ENCODE data around the gene IL36G.

IL36G gene

DNA sequence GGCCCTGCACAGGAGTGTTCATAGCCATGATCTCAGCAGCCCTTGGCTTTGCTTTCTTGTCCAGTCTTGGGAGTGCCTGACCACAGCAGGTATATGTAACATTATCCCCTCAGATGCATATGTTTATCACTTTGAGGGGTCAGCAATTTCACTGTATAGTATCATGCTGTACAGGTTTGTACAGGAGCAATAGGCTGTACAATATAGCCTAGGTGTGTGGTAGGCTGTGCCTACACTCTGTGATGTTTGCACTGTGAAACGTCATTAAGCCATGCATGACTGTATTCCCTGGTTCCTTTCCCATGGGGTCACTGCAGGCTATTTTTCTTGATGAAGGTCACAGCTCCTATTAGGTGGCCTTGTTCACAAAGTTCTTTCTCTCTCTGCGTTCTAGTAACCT is 4.7 kb upstream of the IL36G start:
- no peak for DNase-seq

DNA sequence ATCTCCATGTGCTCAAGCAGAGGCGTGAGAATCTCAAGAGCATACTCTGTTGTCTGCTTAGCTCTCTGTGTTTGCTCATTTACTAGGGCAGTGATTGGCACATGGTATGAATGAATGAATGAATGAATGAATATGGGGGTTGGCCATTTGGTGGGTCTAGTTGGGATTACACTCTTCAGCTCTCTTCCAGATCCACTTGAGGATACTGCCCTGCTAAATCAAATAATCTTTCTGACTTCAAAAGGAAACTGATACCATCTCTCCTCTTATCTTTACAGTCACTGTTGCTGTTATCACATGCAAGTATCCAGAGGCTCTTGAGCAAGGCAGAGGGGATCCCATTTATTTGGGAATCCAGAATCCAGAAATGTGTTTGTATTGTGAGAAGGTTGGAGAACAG is 1.9 kb downstream of the IL36G start:
- no peak for DNase-seq

DNA sequence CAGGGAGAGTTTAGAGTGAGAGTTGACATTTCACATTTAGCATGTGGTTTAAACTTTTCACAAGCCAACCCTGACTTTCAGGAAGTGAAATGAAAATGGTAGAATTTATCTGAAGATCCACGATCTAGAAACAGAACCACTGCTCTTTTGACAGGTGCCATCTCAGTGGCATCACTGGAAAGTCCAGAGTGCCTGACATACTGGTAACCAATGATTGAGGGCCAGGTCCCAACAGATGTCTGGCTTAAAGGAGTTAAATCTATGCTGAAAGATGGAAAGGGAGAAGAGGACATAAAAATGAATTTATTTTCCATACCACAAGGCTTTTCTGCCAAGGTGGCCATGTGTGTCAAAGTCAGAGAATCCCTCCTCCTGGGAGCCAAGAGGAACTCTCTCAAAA is 2.7 kb downstream of the IL36G start:
- no peak for DNase-seq

DNA sequence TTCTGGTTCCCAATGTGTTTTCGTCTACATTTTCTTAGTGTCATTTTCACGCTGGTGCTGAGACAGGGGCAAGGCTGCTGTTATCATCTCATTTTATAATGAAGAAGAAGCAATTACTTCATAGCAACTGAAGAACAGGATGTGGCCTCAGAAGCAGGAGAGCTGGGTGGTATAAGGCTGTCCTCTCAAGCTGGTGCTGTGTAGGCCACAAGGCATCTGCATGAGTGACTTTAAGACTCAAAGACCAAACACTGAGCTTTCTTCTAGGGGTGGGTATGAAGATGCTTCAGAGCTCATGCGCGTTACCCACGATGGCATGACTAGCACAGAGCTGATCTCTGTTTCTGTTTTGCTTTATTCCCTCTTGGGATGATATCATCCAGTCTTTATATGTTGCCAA is 7.3 kb downstream of the IL36G start:
- peak in 1 of 2 experiments; percentile 16 for DNase-seq

DNA sequence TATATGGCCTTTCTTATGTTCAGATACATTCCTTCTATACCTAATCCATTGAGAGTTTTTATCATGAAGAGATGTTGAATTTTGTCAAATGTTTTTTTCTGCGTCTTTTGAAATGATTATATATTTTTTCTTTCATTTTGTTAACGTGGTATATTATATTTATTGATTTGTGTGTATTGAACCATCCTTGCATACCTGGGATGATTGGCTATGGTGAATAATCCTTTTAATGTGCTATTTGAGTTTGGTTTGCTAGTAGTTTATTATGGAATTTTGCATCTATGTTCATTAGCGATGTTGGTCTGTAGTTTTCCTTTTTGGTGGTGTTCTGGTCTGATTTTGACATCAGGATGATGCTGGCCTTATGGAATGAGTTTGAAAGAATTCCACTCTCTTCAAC is 11.8 kb downstream of the IL36G start:
- no peak for DNase-seq

DNA sequence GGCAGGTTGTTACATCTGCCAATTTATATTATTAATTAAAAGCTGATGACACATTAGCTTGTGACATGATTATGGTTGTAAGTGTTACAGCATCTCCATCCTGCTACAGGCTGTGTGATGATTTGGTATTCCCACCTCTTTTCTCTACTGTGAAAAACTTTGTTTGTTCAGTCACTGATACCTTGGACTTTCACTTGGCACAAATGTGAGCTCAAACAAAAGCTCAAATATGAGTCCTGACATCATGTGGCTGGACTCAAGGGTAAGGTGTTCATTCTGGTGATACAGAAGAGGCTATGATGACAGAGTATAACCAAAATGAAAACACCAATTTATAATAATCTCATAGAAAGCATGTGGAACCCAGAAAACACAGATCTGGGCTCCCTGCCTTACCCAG is 16.0 kb downstream of the IL36G start:
- no peak for DNase-seq

DNA sequence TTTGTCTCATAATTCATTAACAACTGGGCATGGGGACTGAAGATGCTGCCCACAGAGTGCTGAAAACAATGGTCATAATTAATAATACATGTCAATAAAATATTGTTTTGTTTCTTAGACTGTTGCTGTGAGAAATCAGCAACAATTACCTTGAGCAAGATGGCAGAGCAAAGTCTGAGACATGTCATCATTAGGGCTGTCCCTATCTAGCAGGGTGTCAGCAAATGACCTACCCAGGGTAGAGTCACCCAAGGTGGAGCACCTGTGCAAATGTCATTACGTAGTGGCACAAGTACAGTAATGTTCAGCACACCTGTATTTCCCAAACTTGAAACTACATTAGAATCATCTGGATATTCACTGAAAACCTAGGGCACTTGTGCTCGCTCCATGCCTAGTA is 16.8 kb downstream of the IL36G start:
- no peak for DNase-seq

DNA sequence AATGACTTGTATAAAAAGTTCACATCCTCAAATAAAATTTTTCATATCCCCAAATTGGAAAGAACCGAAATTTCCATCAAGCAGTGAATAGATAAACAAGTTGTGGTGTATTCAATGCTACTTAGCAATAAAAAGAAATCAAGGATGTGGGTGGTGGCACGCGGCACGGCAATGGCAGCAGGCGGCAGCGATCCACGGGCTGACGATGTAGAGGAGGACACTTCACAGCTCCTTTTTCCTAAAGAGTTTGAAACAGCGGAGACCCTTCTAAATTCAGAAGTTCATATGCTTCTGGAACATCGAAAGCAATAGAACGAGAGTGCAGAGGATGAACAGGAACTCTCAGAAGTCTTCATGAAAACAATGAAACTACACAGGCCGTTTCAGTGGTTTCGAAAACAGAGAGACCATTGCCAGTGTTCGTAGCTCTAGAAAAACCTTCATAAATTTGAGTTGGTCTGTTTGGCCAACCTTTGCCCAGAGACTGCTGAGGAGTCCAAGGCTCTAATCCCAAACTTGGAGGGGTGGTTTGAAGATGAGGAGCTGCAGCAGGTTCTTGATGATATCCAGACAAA is 17.6 kb downstream of the IL36G start:
- peak in 1 of 2 experiments; percentile 32 for DNase-seq

DNA sequence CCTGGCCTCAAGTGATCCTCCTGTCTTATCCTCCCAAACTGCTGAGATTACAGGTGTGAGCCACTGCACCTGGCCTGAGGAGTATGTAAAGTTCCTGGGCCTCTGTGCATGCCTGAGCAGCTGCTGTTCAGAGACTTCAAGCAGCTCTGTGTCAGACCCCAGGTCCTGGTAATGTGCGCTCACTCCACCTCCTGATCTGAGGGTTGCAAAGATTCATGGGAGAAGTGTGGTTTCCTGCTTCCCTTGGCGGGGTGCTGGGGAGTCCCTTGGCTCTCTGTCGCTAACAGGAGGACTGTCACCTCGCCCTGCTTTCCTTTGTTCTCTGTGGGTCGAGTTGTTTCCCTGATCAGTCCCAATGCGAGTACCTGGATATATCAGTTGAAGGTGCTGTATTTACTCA is 18.8 kb downstream of the IL36G start:
- peak; percentile 39 to 57 for DNase-seq

DNA sequence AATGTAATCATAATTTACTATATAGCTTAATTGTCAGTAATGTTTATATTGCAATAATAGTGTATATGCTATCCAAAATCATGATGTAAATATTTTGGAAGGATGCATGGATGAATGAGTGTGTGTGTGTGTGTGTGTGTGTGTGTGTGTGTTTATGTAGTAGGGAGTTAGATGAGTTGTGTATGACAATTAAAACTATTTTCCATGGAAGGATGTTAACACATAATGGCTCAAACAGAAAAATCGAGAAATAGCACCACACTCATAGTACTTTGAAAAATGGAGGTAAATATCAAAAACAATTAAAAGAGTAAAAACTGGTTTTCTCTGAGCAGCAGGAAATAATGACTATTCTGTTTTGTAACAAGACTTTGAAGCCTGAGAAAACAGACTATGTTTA is 19.3 kb downstream of the IL36G start:
- DNase-seq = no peak

DNA sequence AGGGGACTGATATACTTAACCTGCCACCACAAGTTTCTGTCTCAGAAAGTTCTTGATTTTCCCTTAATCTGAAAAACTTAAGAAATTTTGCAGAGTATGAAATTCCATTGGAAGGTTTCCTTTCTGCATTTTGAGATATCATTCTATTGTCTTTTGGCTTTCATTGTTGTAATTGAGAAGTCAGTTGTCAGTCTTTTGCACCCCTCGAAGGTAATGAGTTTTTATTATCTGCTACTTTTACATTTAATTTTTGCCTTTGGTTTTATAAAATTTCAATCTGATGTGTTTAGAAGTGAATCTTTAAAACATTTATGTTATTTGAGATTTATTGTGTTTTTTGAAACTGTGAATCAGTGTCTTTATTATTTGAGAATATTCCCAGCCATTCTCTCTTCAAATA is 22.6 kb downstream of the IL36G start:
- DNase-seq = no peak

DNA sequence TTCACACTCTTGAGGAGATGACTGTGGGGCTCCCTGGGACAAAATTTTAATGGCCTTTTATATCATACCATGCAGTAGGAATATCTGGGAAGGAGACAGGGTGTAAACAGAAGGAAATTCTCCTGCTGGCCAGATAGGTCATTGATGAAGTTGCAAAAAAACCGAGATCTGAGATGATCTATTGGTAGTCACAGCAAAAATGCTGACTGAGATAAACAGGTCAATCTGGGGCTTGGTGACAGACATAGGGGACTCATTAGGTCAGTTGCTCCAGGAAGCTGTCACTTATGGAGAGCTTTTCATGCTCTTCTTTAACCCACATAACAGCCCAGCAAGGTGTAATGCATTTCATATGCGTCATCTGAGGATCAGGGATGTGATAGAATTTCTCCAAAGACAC is 24.9 kb downstream of the IL36G start:
- DNase-seq = no peak

DNA sequence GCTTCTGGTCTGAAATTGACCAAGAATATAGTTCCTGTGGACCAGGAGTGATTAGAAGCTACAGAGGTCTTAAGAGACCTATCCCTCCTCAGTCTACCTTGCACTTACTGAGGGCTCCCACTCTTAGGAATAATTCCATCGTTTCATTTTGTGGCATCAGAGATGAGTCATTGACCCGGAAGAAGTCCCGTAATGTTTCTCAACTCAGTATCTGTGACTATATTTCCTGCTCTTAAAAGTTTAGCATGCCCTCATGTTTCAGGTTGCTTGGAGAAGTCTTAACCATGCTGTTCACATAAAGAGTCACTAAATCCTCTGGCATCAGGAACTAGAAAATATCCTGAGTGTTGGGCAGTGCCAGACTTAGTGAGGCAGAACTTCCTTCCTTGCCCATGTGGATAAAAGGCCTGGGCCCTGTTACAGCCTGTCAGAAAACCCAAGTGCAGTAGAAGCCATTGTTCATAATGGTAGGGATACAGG is 27.3 kb downstream of the IL36G start, which contains the start of gene IL36A:
Gene IL36A, plus strand, starts transcription at position 430 of the 480 bp plus-strand sequence. CDS start 413 bp downstream, outside the sequence.
- no peak for DNase-seq

DNA sequence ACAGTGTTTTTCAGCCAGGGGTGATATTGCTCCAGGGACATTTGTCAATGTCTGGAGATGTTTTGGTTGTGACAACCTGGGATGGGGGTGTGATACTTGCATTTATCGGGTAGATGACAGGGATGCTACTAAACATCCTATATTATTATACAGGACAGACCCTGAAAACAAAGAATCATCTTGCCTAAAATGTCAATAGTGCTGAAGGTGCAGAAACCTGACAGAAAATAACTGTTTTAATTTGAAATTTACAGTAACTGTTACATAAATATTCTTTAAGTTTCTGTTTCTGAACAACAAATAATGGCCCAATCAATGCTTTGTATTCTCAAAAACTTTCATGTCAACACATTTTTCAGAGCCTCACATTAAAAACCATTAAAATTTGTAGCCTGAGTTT is 29.4 kb downstream of the IL36G start:
- no peak for DNase-seq

DNA sequence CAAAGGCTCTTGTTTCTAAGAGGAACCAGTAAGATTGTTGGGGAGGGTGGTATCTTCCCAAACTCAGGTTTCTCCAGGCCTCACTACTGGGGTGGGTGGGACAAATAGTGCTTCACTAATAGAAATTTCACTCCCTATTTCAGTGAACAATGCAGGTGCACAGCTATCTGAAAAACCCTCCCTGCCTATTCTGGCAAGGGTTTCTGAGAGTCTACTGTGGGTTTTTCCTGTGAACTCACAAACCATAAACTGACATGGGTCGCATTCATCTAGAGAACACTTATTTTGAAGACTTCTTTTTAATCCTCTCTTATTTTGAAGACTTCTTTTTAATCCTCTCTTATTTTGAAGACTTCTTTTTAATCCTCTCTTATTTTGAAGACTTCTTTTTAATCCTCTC is 31.8 kb downstream of the IL36G start:
- no peak for DNase-seq

DNA sequence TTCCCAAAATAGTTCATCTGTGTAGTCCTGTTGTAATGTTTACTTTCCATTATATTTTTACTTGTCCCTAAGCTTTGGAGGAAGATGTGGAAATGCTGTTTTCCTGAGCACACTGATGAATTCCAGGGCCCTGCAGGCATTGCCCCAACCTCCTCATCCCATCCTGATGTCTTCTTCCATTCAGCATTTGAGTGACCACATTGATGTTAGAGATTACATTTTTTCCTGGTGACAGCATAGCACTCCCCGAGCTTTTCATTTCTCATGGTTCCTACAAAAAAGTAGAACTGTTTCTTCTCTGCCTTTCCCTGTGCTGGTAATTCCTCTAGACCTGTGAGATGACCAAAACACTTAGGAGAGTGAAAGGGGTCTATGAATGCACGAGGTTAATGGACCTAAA is 32.3 kb downstream of the IL36G start:
- DNase-seq = no peak

DNA sequence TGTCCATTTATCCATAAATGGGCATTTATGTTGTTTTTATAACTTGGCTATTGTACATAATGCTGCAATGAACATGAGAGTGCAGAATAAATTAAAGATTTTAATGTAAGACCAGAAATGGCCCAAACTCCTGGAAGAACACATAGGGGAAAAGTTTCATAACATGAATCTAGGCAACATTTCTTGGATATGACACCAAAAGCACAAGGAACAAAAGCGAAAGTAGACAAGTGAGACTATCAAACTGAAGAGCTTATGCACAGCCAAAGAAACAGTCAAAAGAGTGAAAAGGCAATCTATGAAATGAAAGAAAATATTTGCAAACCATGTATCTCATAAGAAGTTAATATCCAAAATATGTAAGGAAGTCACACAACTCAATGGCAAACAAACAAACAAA is 33.3 kb downstream of the IL36G start:
- no peak for DNase-seq

DNA sequence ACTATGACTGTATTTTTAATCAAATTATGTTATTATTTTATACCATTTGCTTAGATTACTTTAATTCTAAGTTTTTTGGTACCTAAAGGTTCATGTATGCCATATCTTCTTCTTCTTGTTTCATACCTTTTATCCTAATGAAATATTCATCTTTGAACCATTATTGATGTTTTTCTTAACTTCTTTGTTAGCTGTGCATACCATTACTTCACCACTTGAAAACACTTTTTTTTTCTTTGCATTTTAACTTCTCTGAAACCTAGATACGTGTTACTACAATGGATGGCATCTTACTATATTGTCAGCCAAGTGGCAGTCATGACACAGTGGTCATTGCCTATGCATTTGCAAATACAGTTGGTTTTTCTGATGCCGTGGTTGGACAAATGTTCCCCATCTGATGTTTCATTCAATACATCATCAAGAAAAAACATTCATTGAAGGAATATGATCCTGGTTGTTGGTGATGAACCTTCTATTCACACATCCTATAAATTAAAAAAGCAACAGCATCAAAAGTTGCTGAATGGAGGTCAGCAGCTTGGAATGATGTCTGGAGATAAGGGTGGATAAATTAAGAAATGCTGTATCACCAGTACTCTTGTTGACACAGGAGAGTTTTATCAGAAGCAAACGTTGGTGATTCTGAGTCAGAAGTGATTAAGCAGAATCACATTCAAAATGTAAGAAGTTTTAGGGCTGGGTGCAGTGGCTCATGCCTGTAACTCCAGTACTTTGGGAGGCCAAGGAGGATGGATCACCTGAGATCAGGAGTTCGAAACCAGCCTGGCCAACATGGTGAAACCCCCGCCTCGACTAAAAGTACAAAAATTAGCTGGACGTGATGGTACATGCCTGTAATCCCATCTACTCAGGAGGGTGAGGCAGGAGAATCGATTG is 34.9 kb downstream of the IL36G start:
- no peak for DNase-seq

DNA sequence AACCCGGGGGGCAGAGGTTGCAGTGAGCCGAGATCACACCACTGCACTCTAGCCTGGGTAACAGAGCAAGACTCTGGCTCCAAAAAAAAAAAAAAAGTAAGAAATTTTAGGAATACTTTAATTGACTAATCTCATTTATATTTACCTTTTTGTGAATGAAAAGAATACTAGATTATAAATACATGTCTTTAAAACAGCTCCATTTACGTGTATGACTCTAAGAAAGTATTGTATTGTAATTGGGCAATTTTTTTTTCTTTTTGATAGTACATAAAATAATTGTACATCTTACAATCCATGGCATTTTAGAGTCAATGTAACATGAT is 35.5 kb downstream of the IL36G start:
- DNase-seq = no peak

DNA sequence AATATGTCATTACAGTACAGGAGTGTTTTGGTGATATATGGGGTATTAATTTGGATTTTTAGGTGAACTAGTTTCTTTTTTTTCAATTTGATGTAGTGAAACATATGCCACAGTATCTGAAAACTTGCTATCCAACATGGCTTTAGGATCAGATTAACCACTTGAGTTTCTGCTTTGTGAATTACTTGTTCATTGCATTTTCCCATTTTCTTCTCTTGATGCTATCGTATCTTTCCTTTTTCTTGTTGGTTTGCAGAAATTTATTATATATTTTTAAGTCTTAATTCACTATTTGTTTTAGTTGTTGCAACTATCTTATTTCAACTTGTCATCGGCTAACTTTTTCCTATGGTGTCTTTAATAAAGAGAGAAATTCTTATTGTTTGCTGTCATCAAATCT is 36.3 kb downstream of the IL36G start:
- DNase-seq = no peak

DNA sequence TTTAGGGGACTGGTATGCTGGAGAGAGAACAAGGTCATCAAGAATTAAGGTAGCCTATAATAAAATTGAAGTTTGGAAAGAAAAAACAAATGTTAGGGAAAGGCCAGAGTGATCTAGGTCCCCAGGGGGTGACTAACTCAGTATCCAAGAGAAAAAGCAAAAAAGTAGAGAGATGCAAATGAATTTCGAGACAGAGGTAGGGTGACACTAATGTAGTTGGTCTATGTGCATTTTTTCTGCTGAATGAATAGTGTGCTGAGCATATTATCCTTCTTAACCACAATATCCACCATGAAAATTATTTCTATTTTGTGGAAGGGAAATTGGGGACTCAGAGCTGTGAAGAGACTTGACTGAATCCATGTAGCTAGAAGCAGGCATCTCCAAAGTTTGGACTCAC is 37.2 kb downstream of the IL36G start:
- no peak for DNase-seq

DNA sequence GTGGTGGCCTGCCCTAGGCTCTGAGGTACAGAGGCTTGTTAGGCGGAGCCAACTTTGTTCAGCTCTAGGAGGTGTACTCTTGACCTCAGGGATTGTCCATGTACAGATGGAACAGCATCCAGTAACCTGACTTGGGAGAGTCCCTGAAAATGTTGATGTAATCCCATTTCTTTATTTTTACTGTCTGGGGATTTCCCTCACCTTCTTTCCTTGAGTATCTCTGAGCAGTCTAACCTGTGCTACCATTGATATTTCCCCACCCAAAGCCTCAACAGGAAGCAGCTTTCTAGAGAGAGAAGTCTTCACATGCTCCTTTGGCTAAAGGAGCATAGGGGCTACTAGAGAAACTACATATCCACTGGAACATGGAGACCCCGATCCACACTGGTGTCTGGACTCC is 37.8 kb downstream of the IL36G start:
- DNase-seq = no peak

DNA sequence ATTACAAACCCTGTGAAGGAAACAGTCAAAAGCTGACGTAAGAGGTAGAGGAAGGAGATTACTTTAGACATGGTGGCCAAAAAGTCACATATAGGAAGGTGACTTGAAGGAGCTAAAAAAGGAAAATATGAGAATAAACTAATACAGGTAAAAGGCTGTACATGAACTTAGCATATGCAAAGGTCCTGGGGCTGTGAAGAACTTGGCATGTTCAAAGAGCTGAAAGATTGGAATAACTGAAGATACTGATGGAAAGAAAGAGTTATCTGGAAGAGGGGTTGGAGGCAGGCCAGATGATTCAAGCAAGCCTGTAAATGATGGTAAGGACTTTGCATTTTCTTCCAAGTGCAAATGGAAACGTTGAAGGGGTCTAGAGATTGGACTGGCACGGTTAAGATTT is 40.7 kb downstream of the IL36G start:
- DNase-seq = no peak

DNA sequence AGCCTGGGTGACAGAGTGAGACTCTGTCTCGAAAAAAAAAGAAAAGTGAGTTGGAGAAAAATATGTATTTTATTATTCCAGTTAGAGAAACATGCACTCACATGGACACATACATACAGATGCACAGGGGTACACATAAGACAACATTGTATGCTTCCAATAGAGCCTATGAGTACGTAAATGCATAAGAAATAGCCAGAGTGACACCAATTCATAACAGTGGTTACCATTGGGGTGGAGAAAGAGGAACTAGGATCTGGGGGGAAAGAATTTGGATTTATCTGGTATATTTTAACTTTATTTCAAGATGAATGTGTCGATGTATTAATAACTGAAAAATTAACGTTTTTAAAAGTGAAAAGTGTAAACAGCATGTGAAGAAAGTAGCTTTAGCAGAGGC is 43.5 kb downstream of the IL36G start:
- no peak for DNase-seq

DNA sequence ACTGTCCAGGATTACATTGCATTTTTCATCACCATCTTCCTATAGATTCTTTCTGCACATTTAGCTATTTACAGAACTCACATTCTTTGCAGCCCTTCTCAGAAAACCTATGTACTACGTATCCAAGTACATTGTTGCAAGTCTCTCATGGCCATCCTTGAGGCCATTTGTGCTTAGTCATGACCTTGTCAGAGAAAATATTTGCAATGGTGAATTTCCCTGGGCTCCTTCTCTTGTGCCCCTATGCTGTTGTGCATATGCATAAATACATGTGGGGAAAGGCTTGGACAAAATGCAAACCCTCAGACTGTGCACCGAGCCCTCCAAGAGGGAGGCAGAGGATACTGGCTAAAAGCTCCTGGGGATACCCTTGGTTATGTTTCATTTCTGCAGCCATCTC is 47.0 kb downstream of the IL36G start:
- no peak for DNase-seq

Data from activated CD4-positive, alpha-beta T cell treated with anti-CD3 and anti-CD28 coated beads, Interleukin-2, amount 50 U/mL, for 48 hours (primary cell).